Measurements from ENCODE around the gene GRAMD4. TPM values are rescaled to one million over a fixed set of nuclear protein-coding genes. Genes with fewer than 3 reads are reported as not detected.
"Not testable (repeated sequence)": the region's sequence is repeated elsewhere in the genome, so short reads cannot be mapped to it uniquely, and the experiment has no call there.

Gene GRAMD4
- total and polyA plus RNA-seq, 2 donors (not counting 1 experiment from before 2014, with no cell fraction given): 17.0 to 88.1 TPM

DNA sequence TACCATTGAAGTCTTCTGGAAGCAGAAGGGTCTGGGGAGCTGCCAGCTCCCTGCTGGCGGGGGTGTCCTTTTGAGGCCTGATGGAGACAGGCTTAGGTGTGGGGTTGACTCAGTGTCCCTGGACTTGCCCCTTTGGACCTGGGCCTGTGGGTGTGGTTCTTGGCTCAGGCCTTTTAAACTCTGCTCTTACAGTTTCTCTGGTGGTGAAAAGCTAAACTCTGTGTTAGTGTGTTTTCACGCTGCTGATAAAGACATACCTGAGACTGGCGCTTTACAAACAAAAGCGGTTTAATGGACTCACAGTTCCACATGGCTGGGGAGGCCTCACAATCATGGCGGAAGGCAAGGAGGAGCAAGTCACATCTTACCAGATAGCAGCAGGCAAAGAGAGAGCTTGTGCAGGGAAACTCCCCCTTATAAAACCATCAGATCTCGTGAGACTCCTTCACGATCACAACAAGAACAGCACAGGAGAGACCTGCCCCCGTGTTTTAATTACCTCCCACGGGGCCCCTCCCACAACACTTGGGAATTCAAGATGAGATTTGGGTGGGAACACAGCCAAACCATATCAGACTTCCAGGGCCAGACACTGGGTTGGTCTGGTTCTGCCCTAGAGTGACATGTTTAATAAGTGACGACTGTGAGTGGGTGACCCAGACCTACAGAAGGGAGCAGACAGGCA, 26.5 kb downstream of the GRAMD4 start:
- Histone ChIP-seq H3K4me2 (replicated peaks; ENCODE audit: low read depth, low read length, poor library complexity, severe bottlenecking) (no peak overlapping the region), H3K9me3 (ENCODE audit: control extremely low read depth in 1 of 3, control insufficient read depth in 2 of 3, insufficient read depth in 1 of 3, low read length in 2 of 3) (no peaks in the 10 kb centered on the region), H3K36me3 (replicated peaks in 1 of 2; ENCODE audit: control extremely low read depth in 1 of 2, control insufficient read depth in 1 of 2, extremely low read depth in 1 of 2, insufficient read depth in 2 of 2, low read length in 1 of 2) (peaks cover 0 to 5% of the 10 kb centered on the region in 2 experiments), H3K27me3 (replicated peaks in 1 of 4; ENCODE audit: control extremely low read depth in 1 of 4, control insufficient read depth in 3 of 4, insufficient read depth in 4 of 4, low read length in 3 of 4) (no peaks in the 10 kb centered on the region), H4K20me1 (ENCODE audit: control insufficient read depth, insufficient read depth, low read length, poor library complexity, severe bottlenecking) (peaks cover 95% of the 10 kb centered on the region), H3K4me3 (ENCODE audit: control extremely low read depth in 1 of 5, extremely low read depth in 1 of 5, insufficient read depth in 1 of 5, low read depth in 2 of 5, low read length in 4 of 5) (no peak overlapping the region), H3K79me2 (ENCODE audit: control insufficient read depth, insufficient read depth, low read length) (peaks cover 90% of the 10 kb centered on the region), H3K27ac (ENCODE audit: low read length in 2 of 2) (no peak overlapping the region), H3K9ac (ENCODE audit: low read length) (no peak overlapping the region), H2AFZ (ENCODE audit: insufficient read depth, low read depth, low read length, poor library complexity, severe bottlenecking) (no peak overlapping the region), H3K4me1 (ENCODE audit: control insufficient read depth in 2 of 2, insufficient read depth in 2 of 2, low read length in 2 of 2) (peaks cover 7 to 18% of the 10 kb centered on the region in 2 donors)
- DNase-seq (no peak), ATAC-seq (ENCODE audit: low read depth) (no peak)
- no peak overlapping the region for H3K4me3 Mint-ChIP-seq
- no peaks in the 10 kb centered on the region for H3K9me3 Mint-ChIP-seq (ENCODE audit: insufficient read depth)
- H3K27ac Mint-ChIP-seq: no peak overlapping the region
- H3K27me3 Mint-ChIP-seq: no peaks in the 10 kb centered on the region
- WGBS (ENCODE audit: insufficient coverage): 100% methylated on average over 6 of the region's 10 CpGs
- TF ChIP-seq EZH2 (IDR thresholded peaks at IDR 0.05; ENCODE audit: borderline replicate concordance, insufficient read depth, low read depth, low read length, poor library complexity, severe bottlenecking): no peak
- TF ChIP-seq, protein P1, sequence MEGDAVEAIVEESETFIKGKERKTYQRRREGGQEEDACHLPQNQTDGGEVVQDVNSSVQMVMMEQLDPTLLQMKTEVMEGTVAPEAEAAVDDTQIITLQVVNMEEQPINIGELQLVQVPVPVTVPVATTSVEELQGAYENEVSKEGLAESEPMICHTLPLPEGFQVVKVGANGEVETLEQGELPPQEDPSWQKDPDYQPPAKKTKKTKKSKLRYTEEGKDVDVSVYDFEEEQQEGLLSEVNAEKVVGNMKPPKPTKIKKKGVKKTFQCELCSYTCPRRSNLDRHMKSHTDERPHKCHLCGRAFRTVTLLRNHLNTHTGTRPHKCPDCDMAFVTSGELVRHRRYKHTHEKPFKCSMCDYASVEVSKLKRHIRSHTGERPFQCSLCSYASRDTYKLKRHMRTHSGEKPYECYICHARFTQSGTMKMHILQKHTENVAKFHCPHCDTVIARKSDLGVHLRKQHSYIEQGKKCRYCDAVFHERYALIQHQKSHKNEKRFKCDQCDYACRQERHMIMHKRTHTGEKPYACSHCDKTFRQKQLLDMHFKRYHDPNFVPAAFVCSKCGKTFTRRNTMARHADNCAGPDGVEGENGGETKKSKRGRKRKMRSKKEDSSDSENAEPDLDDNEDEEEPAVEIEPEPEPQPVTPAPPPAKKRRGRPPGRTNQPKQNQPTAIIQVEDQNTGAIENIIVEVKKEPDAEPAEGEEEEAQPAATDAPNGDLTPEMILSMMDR (IDR thresholded peaks at IDR 0.05): no peak
- intact Hi-C loops (cut with micrococcal nuclease): no loop called here
- ChIA-PET CTCF (interaction anchor here (1.1 kb wide), 1 partner anchor 83 kb away, joined by 11 read pairs; no protein-coding TSS in a partner anchor), POLR2A (no interaction called here)
- peaks cover 51% of the 10 kb centered on the region for H3K4me1 Mint-ChIP-seq

DNA sequence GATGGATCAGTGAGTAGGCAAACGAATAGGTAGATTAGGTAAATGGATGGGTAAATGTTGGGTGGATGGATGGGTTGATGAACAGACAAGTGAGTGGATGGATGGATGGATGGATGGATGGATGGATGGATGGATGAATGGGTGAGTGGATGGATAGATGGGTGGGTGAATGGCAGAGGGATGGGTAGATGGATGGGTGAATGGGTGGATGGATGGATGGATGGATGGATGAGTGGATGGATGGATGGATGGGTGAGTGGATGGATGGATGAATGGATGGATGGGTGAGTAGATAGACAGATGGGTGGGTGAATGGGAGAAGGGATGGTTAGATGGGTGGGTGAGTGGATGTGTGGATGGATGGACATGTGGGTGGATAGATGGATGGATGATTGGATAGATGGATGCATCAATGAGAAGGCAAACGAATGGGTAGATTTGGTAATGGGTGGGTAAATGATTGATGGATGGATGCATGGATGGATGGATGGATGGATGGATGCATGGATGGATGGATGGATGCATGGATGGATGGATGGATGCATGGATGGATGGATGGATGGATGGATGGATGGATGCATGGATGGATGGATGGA, 28.1 kb downstream of the GRAMD4 start:
- peaks cover 98% of the 10 kb centered on the region for H4K20me1 ChIP-seq (ENCODE audit: control insufficient read depth, insufficient read depth, low read length, poor library complexity, severe bottlenecking)
- H3K9me3 Mint-ChIP-seq (ENCODE audit: insufficient read depth); intact Hi-C loops (cut with micrococcal nuclease); H3K27me3 Mint-ChIP-seq; POLR2A ChIA-PET; H3K36me3 ChIP-seq (replicated peaks in 1 of 2; ENCODE audit: control extremely low read depth in 1 of 2, control insufficient read depth in 1 of 2, extremely low read depth in 1 of 2, insufficient read depth in 2 of 2, low read length in 1 of 2); H2AFZ ChIP-seq (ENCODE audit: insufficient read depth, low read depth, low read length, poor library complexity, severe bottlenecking); ATAC-seq (ENCODE audit: low read depth); H3K9ac ChIP-seq (ENCODE audit: low read length); H3K4me2 ChIP-seq (replicated peaks; ENCODE audit: low read depth, low read length, poor library complexity, severe bottlenecking); H3K4me3 Mint-ChIP-seq; H3K27ac ChIP-seq (ENCODE audit: low read length in 2 of 2); CTCF ChIA-PET; H3K4me3 ChIP-seq (ENCODE audit: control extremely low read depth in 1 of 5, extremely low read depth in 1 of 5, insufficient read depth in 1 of 5, low read depth in 2 of 5, low read length in 4 of 5); H3K27ac Mint-ChIP-seq; DNase-seq; H3K9me3 ChIP-seq (ENCODE audit: control extremely low read depth in 1 of 3, control insufficient read depth in 2 of 3, insufficient read depth in 1 of 3, low read length in 2 of 3); H3K27me3 ChIP-seq (replicated peaks in 1 of 4; ENCODE audit: control extremely low read depth in 1 of 4, control insufficient read depth in 3 of 4, insufficient read depth in 4 of 4, low read length in 3 of 4): not testable (repeated sequence)
- peaks cover 12 to 34% of the 10 kb centered on the region in 2 donors for H3K4me1 ChIP-seq (ENCODE audit: control insufficient read depth in 2 of 2, insufficient read depth in 2 of 2, low read length in 2 of 2)
- 88% methylated on average over 2 of the region's 2 CpGs for WGBS (ENCODE audit: insufficient coverage)
- peaks cover 53% of the 10 kb centered on the region for H3K4me1 Mint-ChIP-seq
- peaks cover 100% of the 10 kb centered on the region for H3K79me2 ChIP-seq (ENCODE audit: control insufficient read depth, insufficient read depth, low read length)

Measured in B cell (primary cell).